Osteoblast (primary cell): Measurements from ENCODE around the gene SMCO1. TPM values are rescaled to one million over a fixed set of nuclear protein-coding genes. Genes with fewer than 3 reads are reported as not detected.

Experiments
- DNase-seq: peaks from one replicate; pipeline ENCODE4 v3.0.0; 2011; ENCODE audit warnings: low spot score, mixed read lengths; ENCODE audit not compliant: insufficient read length; ENCODE audit errors: missing footprints
- H2AFZ ChIP-seq: 2 replicates; pipeline ENCODE4 v1.6.0; 2011; ENCODE audit warnings: mild to moderate bottlenecking, low read length
- H3K27ac ChIP-seq: 2 replicates; pipeline ENCODE4 v1.5.1; 2011; ENCODE audit warnings: mild to moderate bottlenecking, low read depth, low read length, moderate library complexity
- H3K27me3 ChIP-seq: 2 replicates; pipeline ENCODE4 v1.6.0; 2012; ENCODE audit warnings: mild to moderate bottlenecking, control low read depth, inconsistent platforms, low read length, moderate library complexity; ENCODE audit not compliant: insufficient read depth
- H3K36me3 ChIP-seq: 2 replicates; pipeline ENCODE4 v1.5.1; 2011; ENCODE audit warnings: mild to moderate bottlenecking, low read length, control low read depth, moderate library complexity; ENCODE audit not compliant: insufficient read depth
- H3K4me1 ChIP-seq: 2 replicates; pipeline ENCODE4 v1.5.1; 2011; ENCODE audit warnings: mild to moderate bottlenecking, low read length, control low read depth, moderate library complexity; ENCODE audit not compliant: insufficient read depth
- H3K4me2 ChIP-seq: 2 replicates; pipeline ENCODE4 v1.6.0; 2011; ENCODE audit warnings: mild to moderate bottlenecking, low read length; ENCODE audit not compliant: insufficient read depth
- H3K4me3 ChIP-seq: fragments of 200-600 bp; sonication (generic); 3 replicates; pipeline ENCODE4 v1.5.1; 2012; ENCODE audit warnings: mild to moderate bottlenecking, low read length, inconsistent platforms; ENCODE audit not compliant: insufficient read depth
- H3K79me2 ChIP-seq: 2 replicates; pipeline ENCODE4 v1.6.0; 2012; ENCODE audit warnings: mild to moderate bottlenecking, low read length, control low read depth, inconsistent platforms; ENCODE audit not compliant: insufficient read depth
- H3K9me3 ChIP-seq: 2 replicates; pipeline ENCODE4 v1.5.1; 2011; ENCODE audit warnings: low read depth, low read length, control low read depth
- H4K20me1 ChIP-seq: 2 replicates; pipeline ENCODE4 v1.6.0; 2012; ENCODE audit warnings: mild to moderate bottlenecking, low read length, control low read depth; ENCODE audit not compliant: insufficient read depth
- total RNA-seq: library from RNA; depleted of rRNA; stranded (reverse); fragments of >200 nt; gene quantifications from 2 replicates; pipeline ENCODE4 v1.2.3, GENCODE V29; 2012
- TF ChIP-seq, protein P1 (sequence below): IDR thresholded peaks from 2 replicates; pipeline ENCODE4 v1.5.1; 2011; ENCODE audit warnings: mild to moderate bottlenecking, low read depth, low read length, moderate library complexity; ENCODE audit errors: extremely low read depth

Gene SMCO1
- total RNA-seq, 1 donor = not detected

- no peaks in the 10 kb centered on the region for H4K20me1 ChIP-seq
Observed at GRCh38 chr3:196531418-196531817, 16.3 kb upstream of the SMCO1 start.

DNA sequence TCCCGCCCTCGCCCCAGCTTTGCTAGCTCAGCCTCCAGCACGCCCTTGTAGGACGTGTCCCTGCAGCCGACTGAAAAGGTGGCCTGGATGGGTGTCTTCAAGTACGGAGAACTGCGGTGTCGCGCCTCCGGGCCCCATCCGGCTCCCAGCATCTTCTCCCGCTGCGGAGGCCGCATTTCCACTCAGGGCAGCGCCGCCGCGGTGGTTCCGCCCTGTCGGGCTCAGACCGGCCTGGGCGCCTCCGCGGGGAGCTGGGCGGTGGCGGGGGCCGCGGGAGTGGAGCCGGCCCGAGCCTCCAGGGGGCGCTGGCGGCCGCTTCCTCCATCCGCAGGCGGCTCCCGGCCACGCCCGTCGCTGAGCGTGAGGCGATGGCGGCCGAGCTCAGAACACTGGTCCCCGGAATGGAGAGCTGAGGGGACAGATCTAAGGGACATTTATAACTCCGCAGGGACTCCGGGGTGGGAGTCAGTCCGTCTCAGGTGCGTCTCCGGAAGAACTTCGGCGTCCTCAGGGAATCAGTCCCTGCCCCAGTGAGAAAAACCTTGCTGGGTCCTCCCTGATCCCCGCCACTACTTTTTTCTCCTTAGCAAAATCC, 13.6 kb upstream of the SMCO1 start:
- Histone ChIP-seq H4K20me1 (no peaks in the 10 kb centered on the region), H3K36me3 (no peaks in the 10 kb centered on the region), H3K79me2 (no peaks in the 10 kb centered on the region), H3K4me3 (peak overlapping the region; percentile 72), H3K27ac (no peak overlapping the region), H3K9me3 (no peaks in the 10 kb centered on the region), H3K27me3 (peaks cover 4% of the 10 kb centered on the region), H2AFZ (peak overlapping the region; percentile 98), H3K4me1 (no peaks in the 10 kb centered on the region), H3K4me2 (peak overlapping the region; percentile 82)
- TF ChIP-seq, protein P1, sequence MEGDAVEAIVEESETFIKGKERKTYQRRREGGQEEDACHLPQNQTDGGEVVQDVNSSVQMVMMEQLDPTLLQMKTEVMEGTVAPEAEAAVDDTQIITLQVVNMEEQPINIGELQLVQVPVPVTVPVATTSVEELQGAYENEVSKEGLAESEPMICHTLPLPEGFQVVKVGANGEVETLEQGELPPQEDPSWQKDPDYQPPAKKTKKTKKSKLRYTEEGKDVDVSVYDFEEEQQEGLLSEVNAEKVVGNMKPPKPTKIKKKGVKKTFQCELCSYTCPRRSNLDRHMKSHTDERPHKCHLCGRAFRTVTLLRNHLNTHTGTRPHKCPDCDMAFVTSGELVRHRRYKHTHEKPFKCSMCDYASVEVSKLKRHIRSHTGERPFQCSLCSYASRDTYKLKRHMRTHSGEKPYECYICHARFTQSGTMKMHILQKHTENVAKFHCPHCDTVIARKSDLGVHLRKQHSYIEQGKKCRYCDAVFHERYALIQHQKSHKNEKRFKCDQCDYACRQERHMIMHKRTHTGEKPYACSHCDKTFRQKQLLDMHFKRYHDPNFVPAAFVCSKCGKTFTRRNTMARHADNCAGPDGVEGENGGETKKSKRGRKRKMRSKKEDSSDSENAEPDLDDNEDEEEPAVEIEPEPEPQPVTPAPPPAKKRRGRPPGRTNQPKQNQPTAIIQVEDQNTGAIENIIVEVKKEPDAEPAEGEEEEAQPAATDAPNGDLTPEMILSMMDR = peak; percentile 63
- DNase-seq = peak; percentile 99

More at GRCh38 chr3:196531418-196531817, 16.3 kb upstream of the SMCO1 start:
- Histone ChIP-seq H3K27ac (no peak overlapping the region), H3K4me3 (no peak overlapping the region), H3K79me2 (no peaks in the 10 kb centered on the region), H3K36me3 (no peaks in the 10 kb centered on the region), H3K9me3 (no peaks in the 10 kb centered on the region), H3K4me1 (no peaks in the 10 kb centered on the region), H3K27me3 (peaks cover 4% of the 10 kb centered on the region), H3K4me2 (no peak overlapping the region), H2AFZ (no peak overlapping the region)
- TF ChIP-seq, protein P1 = no peak
- DNase-seq = no peak

- Histone ChIP-seq H2AFZ (no peak overlapping the region), H3K4me2 (no peak overlapping the region), H3K79me2 (no peaks in the 10 kb centered on the region), H3K4me3 (no peak overlapping the region), H3K27me3 (no peaks in the 10 kb centered on the region), H3K9me3 (peaks cover 4% of the 10 kb centered on the region), H3K4me1 (no peaks in the 10 kb centered on the region), H3K36me3 (no peaks in the 10 kb centered on the region), H4K20me1 (no peaks in the 10 kb centered on the region), H3K27ac (no peak overlapping the region)
- TF ChIP-seq, protein P1 = no peak
- DNase-seq = no peak
Observed at GRCh38 chr3:196525141-196525540, 10.0 kb upstream of the SMCO1 start.

GRCh38 chr3:196524527-196524926, 9.4 kb upstream of the SMCO1 start:
- H3K36me3 ChIP-seq = no peaks in the 10 kb centered on the region
- H3K27me3 ChIP-seq = no peaks in the 10 kb centered on the region
- no peak overlapping the region for H3K4me2 ChIP-seq
- no peak overlapping the region for H3K27ac ChIP-seq
- H4K20me1 ChIP-seq = no peaks in the 10 kb centered on the region
- no peak overlapping the region for H3K4me3 ChIP-seq
- H3K4me1 ChIP-seq = no peaks in the 10 kb centered on the region
- H3K9me3 ChIP-seq = peaks cover 10% of the 10 kb centered on the region
- no peak overlapping the region for H2AFZ ChIP-seq
- no peaks in the 10 kb centered on the region for H3K79me2 ChIP-seq
- TF ChIP-seq, protein P1 = peak; percentile 24
- DNase-seq = no peak
